Measurements from ENCODE around the gene PID1. TPM values are rescaled to one million over a fixed set of nuclear protein-coding genes. Genes with fewer than 3 reads are reported as not detected.

The PID1 gene
- total RNA-seq, 1 donor from 2014 or later, result 10.7 TPM

DNA sequence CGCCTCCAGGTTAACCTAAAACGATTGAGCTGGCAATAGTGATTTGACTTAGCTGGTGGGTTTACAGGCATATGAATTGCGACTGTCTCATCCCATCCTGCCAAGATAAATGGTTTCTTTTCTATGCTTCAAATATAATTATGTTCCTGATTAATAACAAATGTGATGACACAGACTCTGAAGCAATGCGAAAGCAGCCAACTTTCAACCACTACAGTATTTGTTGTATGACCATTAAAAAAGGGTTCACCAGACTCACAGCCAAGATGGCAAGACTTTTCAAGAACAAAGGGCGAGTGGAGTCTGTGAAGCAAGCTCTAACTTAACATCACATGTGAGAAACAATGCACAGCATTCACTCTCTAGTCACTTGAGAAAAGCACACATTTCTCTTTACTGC lies 186.6 kb downstream of the PID1 start:
- no peak for FAIRE-seq
- H3K36me3 Mint-ChIP-seq (ENCODE audit: low read depth, unreplicated experiment), result peaks cover 5% of the 10 kb centered on the region
- no peak for TF ChIP-seq EZH2 (IDR thresholded peaks at IDR 0.05; ENCODE audit: insufficient read depth, low read length)
- TF ChIP-seq, protein P1, sequence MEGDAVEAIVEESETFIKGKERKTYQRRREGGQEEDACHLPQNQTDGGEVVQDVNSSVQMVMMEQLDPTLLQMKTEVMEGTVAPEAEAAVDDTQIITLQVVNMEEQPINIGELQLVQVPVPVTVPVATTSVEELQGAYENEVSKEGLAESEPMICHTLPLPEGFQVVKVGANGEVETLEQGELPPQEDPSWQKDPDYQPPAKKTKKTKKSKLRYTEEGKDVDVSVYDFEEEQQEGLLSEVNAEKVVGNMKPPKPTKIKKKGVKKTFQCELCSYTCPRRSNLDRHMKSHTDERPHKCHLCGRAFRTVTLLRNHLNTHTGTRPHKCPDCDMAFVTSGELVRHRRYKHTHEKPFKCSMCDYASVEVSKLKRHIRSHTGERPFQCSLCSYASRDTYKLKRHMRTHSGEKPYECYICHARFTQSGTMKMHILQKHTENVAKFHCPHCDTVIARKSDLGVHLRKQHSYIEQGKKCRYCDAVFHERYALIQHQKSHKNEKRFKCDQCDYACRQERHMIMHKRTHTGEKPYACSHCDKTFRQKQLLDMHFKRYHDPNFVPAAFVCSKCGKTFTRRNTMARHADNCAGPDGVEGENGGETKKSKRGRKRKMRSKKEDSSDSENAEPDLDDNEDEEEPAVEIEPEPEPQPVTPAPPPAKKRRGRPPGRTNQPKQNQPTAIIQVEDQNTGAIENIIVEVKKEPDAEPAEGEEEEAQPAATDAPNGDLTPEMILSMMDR (IDR thresholded peaks at IDR 0.05; ENCODE audit: insufficient read depth, low read depth, low read length), result no peak

DNA sequence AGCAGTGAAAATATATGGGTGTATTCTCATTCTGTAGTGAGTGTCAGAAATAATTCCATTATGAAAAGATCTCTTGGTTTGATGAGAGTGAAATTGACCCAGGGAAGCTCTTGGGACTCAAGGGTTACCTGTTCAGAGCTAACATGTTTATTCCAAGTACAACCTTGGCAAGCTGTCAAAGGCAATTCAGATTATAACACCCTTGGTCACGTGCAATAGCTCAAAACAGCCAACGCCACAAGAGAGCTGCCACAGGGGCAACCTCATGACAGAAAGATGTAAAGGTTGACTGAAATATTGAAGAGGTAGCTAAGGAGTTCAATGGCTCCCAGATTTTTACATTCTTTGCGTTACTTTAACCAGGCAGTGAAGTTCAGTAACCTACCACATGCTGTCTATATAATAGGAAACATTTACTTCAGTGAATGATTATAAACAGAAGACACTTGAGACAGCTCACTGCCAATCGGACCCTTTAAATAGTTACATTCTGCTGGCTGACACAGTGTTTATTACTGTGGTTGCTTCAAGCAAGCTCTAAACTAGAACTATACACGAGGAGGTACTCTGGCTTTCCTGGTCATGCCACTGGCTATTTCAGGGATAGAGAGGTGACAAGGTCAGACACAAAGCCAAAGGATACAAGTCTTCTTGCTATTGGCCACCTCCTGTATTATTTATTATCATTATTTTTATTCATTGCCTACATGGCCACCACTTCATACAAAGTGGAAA lies 187.3 kb downstream of the PID1 start:
- DNase-seq (ENCODE audit: low read depth) (no peak), FAIRE-seq (no peak)
- Mint-ChIP-seq H3K4me1 (ENCODE audit: low read depth, unreplicated experiment) (peaks cover 10% of the 10 kb centered on the region), H3K9me3 (ENCODE audit: unreplicated experiment) (peaks cover 4% of the 10 kb centered on the region), H3K27ac (ENCODE audit: unreplicated experiment) (no peak overlapping the region), H3K27me3 (ENCODE audit: low read depth, unreplicated experiment) (no peaks in the 10 kb centered on the region), H3K4me3 (ENCODE audit: unreplicated experiment) (no peak overlapping the region), H3K36me3 (ENCODE audit: low read depth, unreplicated experiment) (peaks cover 5% of the 10 kb centered on the region)
- Histone ChIP-seq H3K9me3 (ENCODE audit: insufficient read depth, low read depth, low read length) (no peaks in the 10 kb centered on the region), H3K79me2 (ENCODE audit: insufficient read depth, low read length) (no peaks in the 10 kb centered on the region), H3K4me1 (ENCODE audit: insufficient read depth, low read length) (no peaks in the 10 kb centered on the region), H2AFZ (ENCODE audit: low read depth, low read length) (no peak overlapping the region), H3K4me2 (ENCODE audit: low read length) (no peak overlapping the region), H3K9ac (ENCODE audit: low read length) (no peak overlapping the region), H3K36me3 (ENCODE audit: insufficient read depth, low read length) (no peaks in the 10 kb centered on the region), H4K20me1 (ENCODE audit: insufficient read depth, low read length) (no peaks in the 10 kb centered on the region), H3K4me3 (ENCODE audit: insufficient read depth, low read depth, low read length) (no peak overlapping the region), H3K27me3 (ENCODE audit: insufficient read depth, low read length) (no peaks in the 10 kb centered on the region), H3K27ac (ENCODE audit: low read depth, low read length) (no peak overlapping the region)
- TF ChIP-seq, protein P1 (IDR thresholded peaks at IDR 0.05; ENCODE audit: insufficient read depth, low read depth, low read length), result no peak
- no peak for TF ChIP-seq EZH2 (IDR thresholded peaks at IDR 0.05; ENCODE audit: insufficient read depth, low read length)

More for the DNA sequence above, 186.6 kb downstream of the PID1 start:
- Histone ChIP-seq H4K20me1 (ENCODE audit: insufficient read depth, low read length) (no peaks in the 10 kb centered on the region), H3K4me3 (ENCODE audit: insufficient read depth, low read depth, low read length) (no peak overlapping the region), H3K4me2 (ENCODE audit: low read length) (no peak overlapping the region), H3K79me2 (ENCODE audit: insufficient read depth, low read length) (no peaks in the 10 kb centered on the region), H2AFZ (ENCODE audit: low read depth, low read length) (no peak overlapping the region), H3K9me3 (ENCODE audit: insufficient read depth, low read depth, low read length) (no peaks in the 10 kb centered on the region), H3K27ac (ENCODE audit: low read depth, low read length) (no peak overlapping the region), H3K27me3 (ENCODE audit: insufficient read depth, low read length) (no peaks in the 10 kb centered on the region), H3K9ac (ENCODE audit: low read length) (no peak overlapping the region), H3K4me1 (ENCODE audit: insufficient read depth, low read length) (no peaks in the 10 kb centered on the region), H3K36me3 (ENCODE audit: insufficient read depth, low read length) (no peaks in the 10 kb centered on the region)
- Mint-ChIP-seq H3K27ac (ENCODE audit: unreplicated experiment) (no peak overlapping the region), H3K4me1 (ENCODE audit: low read depth, unreplicated experiment) (peaks cover 11% of the 10 kb centered on the region), H3K27me3 (ENCODE audit: low read depth, unreplicated experiment) (no peaks in the 10 kb centered on the region), H3K4me3 (ENCODE audit: unreplicated experiment) (no peak overlapping the region), H3K9me3 (ENCODE audit: unreplicated experiment) (peaks cover 4% of the 10 kb centered on the region)
- peak; percentile 15 for DNase-seq (ENCODE audit: low read depth)

DNA sequence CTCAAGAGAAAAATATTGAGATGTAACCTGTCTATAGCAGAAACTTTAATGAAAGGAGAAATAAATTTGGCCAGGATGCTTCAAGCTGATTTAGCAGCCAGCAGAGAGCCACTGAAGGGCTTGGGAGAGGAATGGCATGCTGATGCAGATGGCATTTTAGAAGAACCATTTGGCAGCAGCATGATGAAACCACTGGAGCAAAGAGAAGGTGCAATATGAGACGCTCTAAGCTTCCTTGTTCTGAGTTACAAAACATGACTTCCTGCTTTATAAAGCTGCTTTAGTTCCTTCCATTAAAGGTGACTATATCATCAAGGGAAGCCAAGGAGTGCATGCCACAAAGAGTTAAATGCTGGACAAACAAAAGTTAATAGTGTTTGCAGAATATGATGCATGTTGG lies 189.7 kb downstream of the PID1 start:
- DNase-seq (ENCODE audit: low read depth) (no peak), FAIRE-seq (no peak)
- H3K4me3 ChIP-seq (ENCODE audit: insufficient read depth, low read depth, low read length), result no peak overlapping the region
- H3K27ac Mint-ChIP-seq (ENCODE audit: unreplicated experiment), result no peak overlapping the region
- H3K4me1 Mint-ChIP-seq (ENCODE audit: low read depth, unreplicated experiment), result peaks cover 3% of the 10 kb centered on the region
- H3K27ac ChIP-seq (ENCODE audit: low read depth, low read length), result no peak overlapping the region
- H3K4me3 Mint-ChIP-seq (ENCODE audit: unreplicated experiment), result no peak overlapping the region
- H4K20me1 ChIP-seq (ENCODE audit: insufficient read depth, low read length), result no peaks in the 10 kb centered on the region
- H3K36me3 ChIP-seq (ENCODE audit: insufficient read depth, low read length), result no peaks in the 10 kb centered on the region
- no peaks in the 10 kb centered on the region for H3K27me3 ChIP-seq (ENCODE audit: insufficient read depth, low read length)
- H3K4me1 ChIP-seq (ENCODE audit: insufficient read depth, low read length), result no peaks in the 10 kb centered on the region
- H3K9me3 Mint-ChIP-seq (ENCODE audit: unreplicated experiment), result peaks cover 5% of the 10 kb centered on the region
- H3K79me2 ChIP-seq (ENCODE audit: insufficient read depth, low read length), result no peaks in the 10 kb centered on the region
- no peak overlapping the region for H3K9ac ChIP-seq (ENCODE audit: low read length)
- no peak overlapping the region for H3K4me2 ChIP-seq (ENCODE audit: low read length)
- H2AFZ ChIP-seq (ENCODE audit: low read depth, low read length), result no peak overlapping the region
- TF ChIP-seq, protein P1 (IDR thresholded peaks at IDR 0.05; ENCODE audit: insufficient read depth, low read depth, low read length), result no peak
- no peak for TF ChIP-seq EZH2 (IDR thresholded peaks at IDR 0.05; ENCODE audit: insufficient read depth, low read length)
- peaks cover 8% of the 10 kb centered on the region for H3K36me3 Mint-ChIP-seq (ENCODE audit: low read depth, unreplicated experiment)
- H3K9me3 ChIP-seq (ENCODE audit: insufficient read depth, low read depth, low read length), result no peaks in the 10 kb centered on the region
- H3K27me3 Mint-ChIP-seq (ENCODE audit: low read depth, unreplicated experiment), result no peaks in the 10 kb centered on the region
